Calu3 (cell line): ENCODE measurements around the gene RINT1. TPM values are rescaled to one million over a fixed set of nuclear protein-coding genes. Genes with fewer than 3 reads are reported as not detected.

Experiments used
- Bru-seq: library from RNA; stranded (reverse); fragments of 400-500 nt; gene quantifications from one replicate; lab custom pipeline; 2021; lab: Mats Ljungman, UMichigan
- BruChase-seq, 2 experiments: library from RNA; stranded (reverse); fragments of 400-500 nt; gene quantifications; one replicate each; lab custom pipeline; 2021; lab: Mats Ljungman, UMichigan
- BruUV-seq: library from RNA; stranded (reverse); fragments of 400-500 nt; replicated peaks from 2 replicates; lab custom pipeline; 2021; lab: Mats Ljungman, UMichigan
- CTCF ChIA-PET: fragments of 300-600 bp; sonication (Branson Sonifier 250); formaldehyde crosslinking; loops from one replicate; lab custom pipeline; 2022; ENCODE audit warnings: antibody characterized with exemption; lab: Charles Lee
- DNase-seq: peaks from one replicate; pipeline ENCODE4 v3.0.0; 2022
- H3K27ac Mint-ChIP-seq: one replicate; pipeline ENCODE4 v1.8.0; 2022; ENCODE audit warnings: mixed read lengths; ENCODE audit not compliant: unreplicated experiment
- H3K27me3 Mint-ChIP-seq: one replicate; pipeline ENCODE4 v1.8.0; 2022; ENCODE audit warnings: mixed read lengths; ENCODE audit not compliant: unreplicated experiment
- H3K36me3 Mint-ChIP-seq: one replicate; pipeline ENCODE4 v1.8.0; 2022; ENCODE audit warnings: mild to moderate bottlenecking, moderate library complexity, mixed read lengths; ENCODE audit not compliant: insufficient read depth, unreplicated experiment
- H3K4me1 Mint-ChIP-seq: one replicate; pipeline ENCODE4 v1.8.0; 2022; ENCODE audit warnings: mild to moderate bottlenecking, low read depth, mixed read lengths; ENCODE audit not compliant: unreplicated experiment
- H3K4me3 Mint-ChIP-seq: one replicate; pipeline ENCODE4 v1.8.0; 2022; ENCODE audit warnings: mild to moderate bottlenecking, low read depth, moderate library complexity, mixed read lengths; ENCODE audit not compliant: unreplicated experiment
- H3K9me3 Mint-ChIP-seq: one replicate; pipeline ENCODE4 v1.8.0; 2022; ENCODE audit warnings: low read depth, mixed read lengths; ENCODE audit not compliant: unreplicated experiment
- intact Hi-C: fragments of 100-400 bp; cut with micrococcal nuclease; formaldehyde crosslinking; loops from one replicate; pipeline ENCODE4 v1.10.0; 2022; ENCODE audit not compliant: unreplicated experiment
- long read RNA-seq: library from polyadenylated mRNA; stranded (forward); transcript quantifications from one replicate; pipeline ENCODE4 v2.0.0, GENCODE V29; 2022
- total RNA-seq: library from RNA; stranded (reverse); gene quantifications from 2 replicates; pipeline ENCODE4 v1.2.3, GENCODE V29; 2022
- TF ChIP-seq, protein P1 (sequence below): fragments of 200-600 bp; IDR thresholded peaks from one replicate; pipeline ENCODE4 v1.8.0; 2022; ENCODE audit warnings: antibody characterized with exemption; ENCODE audit not compliant: unreplicated experiment

The RINT1 gene
- total RNA-seq (17.1 and 18.6 TPM in 2 replicates), Bru-seq, nascent RNA (percentile 72 among the genes with signal in this experiment), BruChase-seq, experiment 1, labeled RNA remaining after a 6-hour chase (percentile 76 among the genes with signal in this experiment), BruChase-seq, experiment 2, labeled RNA remaining after a 2-hour chase (percentile 73 among the genes with signal in this experiment)
- long read RNA-seq, transcript RINT1-201 (15 exons, 2,976 nt) = major isoform, 25 of 35 reads
- long read RNA-seq, partial matches to known transcripts = 3 of 35 reads
- long read RNA-seq, other reads (novel, unspliced or antisense) = 7 of 35 reads

DNA sequence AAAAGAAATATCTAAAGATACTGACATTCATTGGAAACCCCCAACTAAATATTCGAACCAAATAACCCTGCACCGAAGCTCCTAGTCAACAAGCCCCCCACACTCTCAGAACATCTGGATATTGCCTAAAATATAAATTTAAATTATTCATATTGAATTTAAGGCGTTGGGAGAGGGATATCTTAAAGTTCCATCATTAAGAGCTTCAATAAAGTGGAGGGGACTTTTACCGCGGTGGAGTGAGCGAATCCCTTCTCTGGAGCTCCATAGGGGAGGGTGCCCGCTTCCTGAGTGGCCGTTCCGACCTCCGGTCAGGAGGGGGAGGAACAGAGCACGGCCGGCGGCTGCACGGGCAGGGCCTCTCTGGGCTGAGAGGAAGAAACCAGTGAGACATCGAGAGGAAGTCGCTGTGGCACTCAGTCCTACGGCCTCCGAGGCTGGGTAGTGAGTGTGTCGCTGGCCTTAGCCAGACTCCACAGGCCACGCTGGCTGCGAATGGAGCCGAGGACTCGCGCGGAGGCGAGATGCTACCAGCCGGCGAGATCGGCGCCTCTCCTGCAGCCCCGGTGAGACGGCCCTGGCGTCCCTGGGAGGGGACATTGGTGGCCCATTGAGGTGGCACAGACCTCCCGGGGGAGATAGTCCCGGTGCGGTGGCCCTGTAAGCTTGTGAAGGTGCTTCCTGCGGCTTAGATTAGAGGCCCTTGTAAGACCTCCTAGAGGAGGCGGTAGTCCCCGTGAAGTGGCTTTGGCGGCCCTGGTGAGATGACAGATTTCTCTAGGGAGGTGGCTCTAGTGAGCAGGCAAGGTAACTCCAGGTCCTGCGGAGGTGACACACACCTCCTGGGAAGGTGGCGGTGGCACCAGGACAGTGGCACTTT lies at the start of gene RINT1:
Gene RINT1 (plus strand): TSS at position 410 of the 880 bp plus-strand sequence. CDS start 115 bp downstream, at position 525.
- peak; percentile 95 for DNase-seq
- CTCF ChIA-PET = interaction anchor here (0.5 to 1.8 kb wide), 7 partner anchors 13 to 285 kb away, joined by 3 to 9 read pairs (median 5); partner anchors contain the start of gene EFCAB10
- intact Hi-C loops = loop anchor here (5.0 to 10.0 kb wide), 2 partner anchors 55 to 737 kb away; no protein-coding TSS in a partner anchor

DNA sequence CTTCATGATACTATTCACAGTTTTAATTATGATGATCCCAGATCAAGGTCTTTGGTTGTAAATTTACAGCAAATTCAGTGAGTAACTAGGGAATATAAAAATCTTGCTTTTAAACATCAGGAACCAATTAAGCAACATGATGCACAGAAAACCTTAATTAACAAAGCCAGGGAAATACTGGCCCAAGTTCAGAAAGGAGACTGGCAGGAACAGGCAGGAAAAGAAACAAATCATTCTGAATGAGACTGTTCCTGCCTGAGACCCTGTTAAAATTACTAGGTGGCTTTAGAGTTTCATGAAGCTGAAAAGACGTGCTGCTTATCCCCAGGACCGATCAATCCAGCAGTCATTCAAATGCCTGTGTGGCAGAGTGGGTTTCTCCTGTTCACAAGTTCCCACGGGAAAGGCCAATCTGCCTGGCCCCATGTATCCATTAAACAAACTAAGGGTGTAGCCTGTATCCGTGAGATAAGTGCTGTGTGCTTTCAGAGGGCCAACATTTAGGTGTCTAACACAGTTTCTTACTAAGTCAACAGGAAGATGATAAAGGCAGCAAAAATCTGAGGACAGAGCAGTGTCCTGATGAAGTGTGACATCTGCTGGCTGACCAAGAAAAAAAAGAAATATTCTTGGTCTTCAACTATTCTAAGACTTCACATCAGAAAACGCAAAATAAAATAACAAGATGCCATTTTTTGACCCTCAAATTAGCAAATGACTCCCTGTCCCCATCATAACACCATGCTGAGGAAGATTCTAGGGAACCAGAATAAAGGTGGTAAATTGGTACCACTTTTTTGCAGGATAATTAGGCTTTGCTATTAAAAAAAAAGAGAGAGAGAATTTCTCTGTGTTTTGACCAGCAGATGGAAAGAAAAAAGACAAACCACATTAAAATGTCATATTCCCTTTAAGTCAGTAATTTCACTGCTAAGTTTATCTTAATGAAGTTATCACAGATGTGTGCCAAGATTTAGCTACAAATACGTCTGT lies 44.1 kb upstream of the RINT1 start:
- peak; percentile 2 for DNase-seq
- Mint-ChIP-seq H3K36me3 (peaks cover 16% of the 10 kb centered on the region), H3K4me3 (no peak overlapping the region), H3K27me3 (no peaks in the 10 kb centered on the region), H3K9me3 (no peaks in the 10 kb centered on the region), H3K27ac (no peak overlapping the region), H3K4me1 (peaks cover 8% of the 10 kb centered on the region)
- TF ChIP-seq, protein P1, sequence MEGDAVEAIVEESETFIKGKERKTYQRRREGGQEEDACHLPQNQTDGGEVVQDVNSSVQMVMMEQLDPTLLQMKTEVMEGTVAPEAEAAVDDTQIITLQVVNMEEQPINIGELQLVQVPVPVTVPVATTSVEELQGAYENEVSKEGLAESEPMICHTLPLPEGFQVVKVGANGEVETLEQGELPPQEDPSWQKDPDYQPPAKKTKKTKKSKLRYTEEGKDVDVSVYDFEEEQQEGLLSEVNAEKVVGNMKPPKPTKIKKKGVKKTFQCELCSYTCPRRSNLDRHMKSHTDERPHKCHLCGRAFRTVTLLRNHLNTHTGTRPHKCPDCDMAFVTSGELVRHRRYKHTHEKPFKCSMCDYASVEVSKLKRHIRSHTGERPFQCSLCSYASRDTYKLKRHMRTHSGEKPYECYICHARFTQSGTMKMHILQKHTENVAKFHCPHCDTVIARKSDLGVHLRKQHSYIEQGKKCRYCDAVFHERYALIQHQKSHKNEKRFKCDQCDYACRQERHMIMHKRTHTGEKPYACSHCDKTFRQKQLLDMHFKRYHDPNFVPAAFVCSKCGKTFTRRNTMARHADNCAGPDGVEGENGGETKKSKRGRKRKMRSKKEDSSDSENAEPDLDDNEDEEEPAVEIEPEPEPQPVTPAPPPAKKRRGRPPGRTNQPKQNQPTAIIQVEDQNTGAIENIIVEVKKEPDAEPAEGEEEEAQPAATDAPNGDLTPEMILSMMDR = no peak
- no TSS peak for BruUV-seq
- CTCF ChIA-PET = no interaction called here
- intact Hi-C loops = loop anchor here (1.0 kb wide), 1 partner anchor 87 kb away; no protein-coding TSS in a partner anchor

More for the DNA sequence above, at the start of gene RINT1:
- no peaks in the 10 kb centered on the region for H3K27me3 Mint-ChIP-seq
- TF ChIP-seq, protein P1 = peak; percentile 43
- peaks cover 19% of the 10 kb centered on the region for H3K36me3 Mint-ChIP-seq
- peak within 1 kb of the TSS; percentile 82 for H3K4me3 Mint-ChIP-seq
- H3K9me3 Mint-ChIP-seq = no peaks in the 10 kb centered on the region
- H3K4me1 Mint-ChIP-seq = peaks cover 20% of the 10 kb centered on the region
- peak within 1 kb of the TSS; percentile 76 for H3K27ac Mint-ChIP-seq
- no TSS peak for BruUV-seq

DNA sequence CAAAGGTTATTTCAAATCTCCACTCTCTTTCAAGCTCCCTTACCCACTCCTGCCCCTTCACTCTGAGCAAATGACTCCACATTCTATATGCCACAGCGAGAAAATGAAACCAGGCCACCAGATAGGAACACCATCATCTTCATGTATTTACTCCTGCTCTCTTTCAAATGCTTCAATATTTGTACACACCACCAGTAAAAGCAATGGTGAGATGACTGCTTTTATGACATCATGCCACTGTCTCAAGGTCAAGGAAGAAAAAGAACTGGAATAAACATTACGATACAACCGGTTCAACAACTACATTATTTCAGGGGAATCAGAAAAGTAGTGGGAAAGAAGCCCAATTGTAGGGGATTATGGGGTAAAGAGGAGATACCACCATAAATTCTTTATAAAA lies 42.6 kb upstream of the RINT1 start:
- H3K9me3 Mint-ChIP-seq = no peaks in the 10 kb centered on the region
- CTCF ChIA-PET = no interaction called here
- peaks cover 8% of the 10 kb centered on the region for H3K4me1 Mint-ChIP-seq
- H3K27ac Mint-ChIP-seq = no peak overlapping the region
- H3K36me3 Mint-ChIP-seq = peaks cover 22% of the 10 kb centered on the region
- no TSS peak for BruUV-seq
- no peak overlapping the region for H3K4me3 Mint-ChIP-seq
- TF ChIP-seq, protein P1 = no peak
- no peaks in the 10 kb centered on the region for H3K27me3 Mint-ChIP-seq
- DNase-seq = no peak
- intact Hi-C loops = no loop called here
